ENCODE results near the gene RBM23. TPM values are rescaled to one million over a fixed set of nuclear protein-coding genes. Genes with fewer than 3 reads are reported as not detected.

RBM23 gene
- total and polyA plus RNA-seq, 10 of the 15 experiments (the other 5 are each of a cell fraction or from before 2014, with no cell fraction given): 54.0 to 72.6 (median 61.3) TPM

DNA sequence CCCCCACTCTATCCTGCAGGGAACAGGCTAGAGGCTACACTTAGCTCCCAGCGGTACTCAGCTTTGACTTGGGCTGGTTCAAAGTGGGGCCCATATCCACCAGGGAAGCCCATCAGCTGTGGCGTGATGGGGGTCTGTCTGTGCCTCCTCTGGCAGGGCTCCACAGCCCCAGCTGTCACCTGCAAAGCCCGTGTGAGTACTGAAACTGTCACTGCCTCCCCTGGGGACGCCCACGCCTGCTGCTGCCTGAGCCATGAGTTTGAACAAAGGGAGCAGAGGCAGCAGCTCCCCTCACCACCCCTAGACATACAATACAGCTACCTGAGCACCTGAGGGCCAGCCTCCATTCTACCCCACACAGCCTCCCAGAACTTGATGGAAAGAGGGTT, 31.0 kb downstream of the RBM23 start:
- ChIA-PET RAD21 (ENCODE audit: unreplicated experiment) (interaction anchor here (0.6 to 4.2 kb wide), 25 partner anchors 11 to 1479 kb away, joined by 3 to 50 read pairs (median 4); partner anchors contain the start of genes HAUS4, LRP10, OXA1L and PRMT5), SMC1A (ENCODE audit: uncharacterized antibody, unreplicated experiment) (interaction anchor here (0.7 to 9.5 kb wide), 18 partner anchors 9 to 568 kb away, joined by 3 to 110 read pairs (median 4); partner anchors contain the start of gene LRP10), CTCF (interaction anchor here (0.5 to 10.8 kb wide), 12 partner anchors 10 to 318 kb away, joined by 3 to 174 read pairs (median 8); partner anchors contain the start of genes HAUS4, LRP10 and PRMT5), POLR2A (interaction anchor here (0.6 to 6.0 kb wide), 14 partner anchors 12 to 1505 kb away, joined by 3 to 51 read pairs (median 5); partner anchors contain the start of genes HAUS4, LRP10, PABPN1 and PRMT5)
- in situ Hi-C loops (cut with MboI): no loop called here
- intact Hi-C loops (cut with micrococcal nuclease; ENCODE audit: unreplicated experiment): loop anchor here (1.0 kb wide), 1 partner anchor 17 kb away; the partner anchor contains the start of gene LRP10
- WGBS (ENCODE audit: insufficient coverage, insufficient replicate concordance, low lambda C conversion rate, missing lambda C conversion rate): 1% methylated on average over 5 of the region's 5 CpGs
- peak; percentile 63 for ATAC-seq
- Histone ChIP-seq H3K9ac (ENCODE audit: control insufficient read depth, insufficient read depth, low read length) (peak overlapping the region; percentile 88), H3K4me1 (ENCODE audit: control insufficient read depth, insufficient read depth, low read length) (peaks cover 35% of the 10 kb centered on the region), H3K36me3 (ENCODE audit: control insufficient read depth in 2 of 2, insufficient read depth in 2 of 2, low read length in 1 of 2) (no peaks in the 10 kb centered on the region; a peak in 1 of 4 replicates), H3K4me3 (peak overlapping the region; percentile 91), H3K27me3 (replicated peaks in 1 of 2; ENCODE audit: control insufficient read depth in 2 of 2, insufficient read depth in 2 of 2, low read length in 1 of 2) (no peaks in the 10 kb centered on the region), H3K79me2 (ENCODE audit: control insufficient read depth, insufficient read depth, low read length) (peaks cover 5% of the 10 kb centered on the region), H3K27ac (ENCODE audit: control insufficient read depth, insufficient read depth) (peak overlapping the region; percentile 86), H3K9me3 (replicated peaks; ENCODE audit: control insufficient read depth, insufficient read depth, low read length) (no peaks in the 10 kb centered on the region), H4K20me1 (ENCODE audit: control insufficient read depth, insufficient read depth) (no peaks in the 10 kb centered on the region), H2AFZ (ENCODE audit: control insufficient read depth, low read depth, low read length) (peak overlapping the region; percentile 24; the same call in 1 of the 2 replicates), H3K4me2 (ENCODE audit: control insufficient read depth, insufficient read depth) (peak overlapping the region; percentile 89)
- BruUV-seq (replicated peaks): no TSS peak
- peak; percentile 88 for FAIRE-seq
- DNase-seq (ENCODE audit: low read depth, low spot score): peak; percentile 53
- peak; percentile 64 for TF ChIP-seq DPF2 (IDR thresholded peaks at IDR 0.05)
- TF ChIP-seq, protein P1, sequence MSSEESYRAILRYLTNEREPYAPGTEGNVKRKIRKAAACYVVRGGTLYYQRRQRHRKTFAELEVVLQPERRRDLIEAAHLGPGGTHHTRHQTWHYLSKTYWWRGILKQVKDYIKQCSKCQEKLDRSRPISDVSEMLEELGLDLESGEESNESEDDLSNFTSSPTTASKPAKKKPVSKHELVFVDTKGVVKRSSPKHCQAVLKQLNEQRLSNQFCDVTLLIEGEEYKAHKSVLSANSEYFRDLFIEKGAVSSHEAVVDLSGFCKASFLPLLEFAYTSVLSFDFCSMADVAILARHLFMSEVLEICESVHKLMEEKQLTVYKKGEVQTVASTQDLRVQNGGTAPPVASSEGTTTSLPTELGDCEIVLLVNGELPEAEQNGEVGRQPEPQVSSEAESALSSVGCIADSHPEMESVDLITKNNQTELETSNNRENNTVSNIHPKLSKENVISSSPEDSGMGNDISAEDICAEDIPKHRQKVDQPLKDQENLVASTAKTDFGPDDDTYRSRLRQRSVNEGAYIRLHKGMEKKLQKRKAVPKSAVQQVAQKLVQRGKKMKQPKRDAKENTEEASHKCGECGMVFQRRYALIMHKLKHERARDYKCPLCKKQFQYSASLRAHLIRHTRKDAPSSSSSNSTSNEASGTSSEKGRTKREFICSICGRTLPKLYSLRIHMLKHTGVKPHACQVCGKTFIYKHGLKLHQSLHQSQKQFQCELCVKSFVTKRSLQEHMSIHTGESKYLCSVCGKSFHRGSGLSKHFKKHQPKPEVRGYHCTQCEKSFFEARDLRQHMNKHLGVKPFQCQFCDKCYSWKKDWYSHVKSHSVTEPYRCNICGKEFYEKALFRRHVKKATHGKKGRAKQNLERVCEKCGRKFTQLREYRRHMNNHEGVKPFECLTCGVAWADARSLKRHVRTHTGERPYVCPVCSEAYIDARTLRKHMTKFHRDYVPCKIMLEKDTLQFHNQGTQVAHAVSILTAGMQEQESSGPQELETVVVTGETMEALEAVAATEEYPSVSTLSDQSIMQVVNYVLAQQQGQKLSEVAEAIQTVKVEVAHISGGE (CRISPR knock-in tag; IDR thresholded peaks at IDR 0.05): no peak
- no peak for TF ChIP-seq GABPA (IDR thresholded peaks at IDR 0.05; ENCODE audit: low read depth)
- no peak for TF ChIP-seq SPI1 (IDR thresholded peaks at IDR 0.05; ENCODE audit: borderline replicate concordance, insufficient read depth, low read depth, low read length)
- TF ChIP-seq, protein P2, sequence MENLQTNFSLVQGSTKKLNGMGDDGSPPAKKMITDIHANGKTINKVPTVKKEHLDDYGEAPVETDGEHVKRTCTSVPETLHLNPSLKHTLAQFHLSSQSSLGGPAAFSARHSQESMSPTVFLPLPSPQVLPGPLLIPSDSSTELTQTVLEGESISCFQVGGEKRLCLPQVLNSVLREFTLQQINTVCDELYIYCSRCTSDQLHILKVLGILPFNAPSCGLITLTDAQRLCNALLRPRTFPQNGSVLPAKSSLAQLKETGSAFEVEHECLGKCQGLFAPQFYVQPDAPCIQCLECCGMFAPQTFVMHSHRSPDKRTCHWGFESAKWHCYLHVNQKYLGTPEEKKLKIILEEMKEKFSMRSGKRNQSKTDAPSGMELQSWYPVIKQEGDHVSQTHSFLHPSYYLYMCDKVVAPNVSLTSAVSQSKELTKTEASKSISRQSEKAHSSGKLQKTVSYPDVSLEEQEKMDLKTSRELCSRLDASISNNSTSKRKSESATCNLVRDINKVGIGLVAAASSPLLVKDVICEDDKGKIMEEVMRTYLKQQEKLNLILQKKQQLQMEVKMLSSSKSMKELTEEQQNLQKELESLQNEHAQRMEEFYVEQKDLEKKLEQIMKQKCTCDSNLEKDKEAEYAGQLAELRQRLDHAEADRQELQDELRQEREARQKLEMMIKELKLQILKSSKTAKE (IDR thresholded peaks at IDR 0.05; ENCODE audit: low read depth, poor library complexity, severe bottlenecking): no peak
- TF ChIP-seq ETV6 (conservative IDR thresholded peaks at IDR 0.05 in 1 of 2, IDR thresholded peaks at IDR 0.05 in 1 of 2; ENCODE audit: borderline replicate concordance in 1 of 2, low read depth in 1 of 2): peak in 1 of 2 experiments; percentile 18; a peak in 1 of 4 replicates
- TF ChIP-seq LARP7 (IDR thresholded peaks at IDR 0.05): no peak
- peak; percentile 94 for TF ChIP-seq TCF3 (IDR thresholded peaks at IDR 0.05; ENCODE audit: borderline replicate concordance, insufficient read depth, low read depth, low read length)
- TF ChIP-seq YY1 (IDR thresholded peaks at IDR 0.05; ENCODE audit: low read depth, low read length): peak; percentile 64; the same call in 1 of the 2 replicates
- no peak for TF ChIP-seq HDGF (IDR thresholded peaks at IDR 0.05)
- 0 out of 3 replicates have a peak, but pooled peaks have one; percentile 32 for TF ChIP-seq POU2F2 (IDR thresholded peaks at IDR 0.05; ENCODE audit: borderline replicate concordance, low read depth, low read length)
- TF ChIP-seq HDAC2 (IDR thresholded peaks at IDR 0.05): no peak
- TF ChIP-seq SMAD5 (IDR thresholded peaks at IDR 0.05; ENCODE audit: low read depth): 0 out of 2 replicates have a peak, but pooled peaks have one; percentile 29
- TF ChIP-seq EP300 (IDR thresholded peaks at IDR 0.05; ENCODE audit: borderline replicate concordance in 1 of 2, control insufficient read depth in 1 of 2, low read depth in 2 of 2, low read length in 2 of 2): peak; percentile 41 to 51; a peak in 2 of 4 replicates
- TF ChIP-seq, protein P3, sequence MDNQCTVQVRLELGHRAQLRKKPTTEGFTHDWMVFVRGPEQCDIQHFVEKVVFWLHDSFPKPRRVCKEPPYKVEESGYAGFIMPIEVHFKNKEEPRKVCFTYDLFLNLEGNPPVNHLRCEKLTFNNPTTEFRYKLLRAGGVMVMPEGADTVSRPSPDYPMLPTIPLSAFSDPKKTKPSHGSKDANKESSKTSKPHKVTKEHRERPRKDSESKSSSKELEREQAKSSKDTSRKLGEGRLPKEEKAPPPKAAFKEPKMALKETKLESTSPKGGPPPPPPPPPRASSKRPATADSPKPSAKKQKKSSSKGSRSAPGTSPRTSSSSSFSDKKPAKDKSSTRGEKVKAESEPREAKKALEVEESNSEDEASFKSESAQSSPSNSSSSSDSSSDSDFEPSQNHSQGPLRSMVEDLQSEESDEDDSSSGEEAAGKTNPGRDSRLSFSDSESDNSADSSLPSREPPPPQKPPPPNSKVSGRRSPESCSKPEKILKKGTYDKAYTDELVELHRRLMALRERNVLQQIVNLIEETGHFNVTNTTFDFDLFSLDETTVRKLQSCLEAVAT (IDR thresholded peaks at IDR 0.05): 0 out of 2 replicates have a peak, but pooled peaks have one; percentile 4
- peak; percentile 89 for TF ChIP-seq MXI1 (IDR thresholded peaks at IDR 0.05; ENCODE audit: low read depth, low read length)
- peak; percentile 47; the same call in 1 of the 2 replicates for TF ChIP-seq ZSCAN29 (IDR thresholded peaks at IDR 0.05)

Data from GM12878 (cell line).